Measurements from ENCODE around the gene JMJD8.

The JMJD8 gene

GRCh38 chr16:681746-682427 is 2.2 kb downstream of the JMJD8 start:
- no peak for TF ChIP-seq CTCF (IDR thresholded peaks at IDR 0.05; ENCODE audit: insufficient read depth, low read depth, low read length, missing control alignments)
- H3K4me3 ChIP-seq (ENCODE audit: low read length), result peak overlapping the region; percentile 84
- DNase-seq (ENCODE audit: low read depth), result no peak

- peak overlapping the region; percentile 84 for H3K4me3 ChIP-seq (ENCODE audit: low read length)
- peak; percentile 3 for TF ChIP-seq CTCF (IDR thresholded peaks at IDR 0.05; ENCODE audit: insufficient read depth, low read depth, low read length, missing control alignments)
- DNase-seq (ENCODE audit: low read depth), result peak; percentile 56
Measured at GRCh38 chr16:680967-681745, 3.0 kb downstream of the JMJD8 start.

GRCh38 chr16:680625-680945 is 3.5 kb downstream of the JMJD8 start:
- H3K4me3 ChIP-seq (ENCODE audit: low read length), result peak overlapping the region; percentile 84
- no peak for TF ChIP-seq CTCF (IDR thresholded peaks at IDR 0.05; ENCODE audit: insufficient read depth, low read depth, low read length, missing control alignments)
- DNase-seq (ENCODE audit: low read depth), result no peak

- TF ChIP-seq CTCF (IDR thresholded peaks at IDR 0.05; ENCODE audit: insufficient read depth, low read depth, low read length, missing control alignments), result no peak
- H3K4me3 ChIP-seq (ENCODE audit: low read length), result peak within 1 kb of the TSS; percentile 84
- DNase-seq (ENCODE audit: low read depth), result peak; percentile 89
Measured at GRCh38 chr16:679814-680624, 4.1 kb downstream of the JMJD8 start, which contains the start of gene STUB1. Gene STUB1, plus strand, starts transcription at chr16:680410. Its CDS starts 116 bp downstream, at chr16:680526.

- peak overlapping the region; percentile 45 for H3K4me3 ChIP-seq (ENCODE audit: low read length)
- no peak for TF ChIP-seq CTCF (IDR thresholded peaks at IDR 0.05; ENCODE audit: insufficient read depth, low read depth, low read length, missing control alignments)
- peak; percentile 44 for DNase-seq (ENCODE audit: low read depth)
Measured at GRCh38 chr16:678858-679813, 5.0 kb downstream of the JMJD8 start.
